ACC112 (cell line): ENCODE data around the gene MAP2K6.

Experiments used
- H2AFZ ChIP-seq: fragments of 200-600 bp; sonication (generic); one replicate; pipeline ENCODE4 v1.6.0; 2017; ENCODE audit warnings: antibody characterized with exemption, low read length; ENCODE audit not compliant: unreplicated experiment
- H3K27ac ChIP-seq: fragments of 200-600 bp; sonication (generic); 2 replicates; pipeline ENCODE4 v1.5.1; 2014; ENCODE audit warnings: low read depth, mild to moderate bottlenecking, antibody characterized with exemption, low read length, moderate library complexity
- H3K27me3 ChIP-seq: fragments of 200-600 bp; sonication (generic); 2 replicates; pipeline ENCODE4 v1.6.1; 2014; ENCODE audit warnings: mild to moderate bottlenecking, antibody characterized with exemption, low read length, moderate library complexity, mixed read lengths; ENCODE audit not compliant: insufficient read depth
- H3K36me3 ChIP-seq: fragments of 200-600 bp; sonication (generic); 2 replicates; pipeline ENCODE4 v1.6.1; 2016; ENCODE audit warnings: mild to moderate bottlenecking, antibody characterized with exemption, low read length, moderate library complexity, mixed read lengths; ENCODE audit not compliant: insufficient read depth
- H3K4me1 ChIP-seq: fragments of 200-600 bp; sonication (generic); one replicate; pipeline ENCODE4 v1.6.1; 2016; ENCODE audit warnings: low read length, mixed read lengths; ENCODE audit not compliant: insufficient read depth, unreplicated experiment, control insufficient read depth
- H3K4me3 ChIP-seq: fragments of 200-600 bp; sonication (generic); 2 replicates; pipeline ENCODE4 v1.5.1; 2014; ENCODE audit warnings: mild to moderate bottlenecking, low read depth, low read length
- H3K79me2 ChIP-seq: fragments of 200-600 bp; sonication (generic); one replicate; pipeline ENCODE4 v1.6.0; 2016; ENCODE audit warnings: low read length; ENCODE audit not compliant: control insufficient read depth, unreplicated experiment, insufficient read depth

MAP2K6 gene

GRCh38 chr17:69577098-69577497 is 162.6 kb downstream of the MAP2K6 start:
- Histone ChIP-seq H3K79me2 (no peaks in the 10 kb centered on the region), H3K4me3 (no peak overlapping the region), H2AFZ (no peak overlapping the region), H3K27me3 (no peaks in the 10 kb centered on the region), H3K4me1 (peaks cover 23% of the 10 kb centered on the region), H3K36me3 (no peaks in the 10 kb centered on the region), H3K27ac (no peak overlapping the region)

GRCh38 chr17:69578385-69578936 is 164.0 kb downstream of the MAP2K6 start:
- H2AFZ ChIP-seq = no peak overlapping the region
- H3K4me1 ChIP-seq = peaks cover 23% of the 10 kb centered on the region
- no peaks in the 10 kb centered on the region for H3K27me3 ChIP-seq
- H3K79me2 ChIP-seq = no peaks in the 10 kb centered on the region
- no peaks in the 10 kb centered on the region for H3K36me3 ChIP-seq
- no peak overlapping the region for H3K27ac ChIP-seq
- no peak overlapping the region for H3K4me3 ChIP-seq

- no peaks in the 10 kb centered on the region for H3K27me3 ChIP-seq
- H3K27ac ChIP-seq = no peak overlapping the region
- H3K4me3 ChIP-seq = no peak overlapping the region
- no peak overlapping the region for H2AFZ ChIP-seq
- H3K4me1 ChIP-seq = peaks cover 9% of the 10 kb centered on the region
- H3K79me2 ChIP-seq = no peaks in the 10 kb centered on the region
- H3K36me3 ChIP-seq = no peaks in the 10 kb centered on the region
Observed at GRCh38 chr17:69579961-69580677, 165.6 kb downstream of the MAP2K6 start.

- no peaks in the 10 kb centered on the region for H3K79me2 ChIP-seq
- H3K4me3 ChIP-seq = no peak overlapping the region
Observed at GRCh38 chr17:69581061-69581961, 166.8 kb downstream of the MAP2K6 start.

GRCh38 chr17:69588316-69588715 is 173.8 kb downstream of the MAP2K6 start:
- Histone ChIP-seq H3K79me2 (no peaks in the 10 kb centered on the region), H3K4me3 (no peak overlapping the region), H3K27me3 (no peaks in the 10 kb centered on the region), H2AFZ (no peak overlapping the region), H3K36me3 (no peaks in the 10 kb centered on the region), H3K4me1 (peaks cover 3% of the 10 kb centered on the region), H3K27ac (no peak overlapping the region)

More at GRCh38 chr17:69581061-69581961, 166.8 kb downstream of the MAP2K6 start:
- H3K36me3 ChIP-seq = no peaks in the 10 kb centered on the region
- H2AFZ ChIP-seq = no peak overlapping the region
- H3K4me1 ChIP-seq = no peaks in the 10 kb centered on the region
- H3K27ac ChIP-seq = no peak overlapping the region
- no peaks in the 10 kb centered on the region for H3K27me3 ChIP-seq

- no peaks in the 10 kb centered on the region for H3K27me3 ChIP-seq
- H3K4me1 ChIP-seq = peaks cover 9% of the 10 kb centered on the region
- H3K4me3 ChIP-seq = no peak overlapping the region
- H3K79me2 ChIP-seq = no peaks in the 10 kb centered on the region
- no peak overlapping the region for H2AFZ ChIP-seq
- no peak overlapping the region for H3K27ac ChIP-seq
- no peaks in the 10 kb centered on the region for H3K36me3 ChIP-seq
Observed at GRCh38 chr17:69588827-69589239, 174.3 kb downstream of the MAP2K6 start.

- Histone ChIP-seq H3K27ac (no peak overlapping the region), H3K4me1 (peaks cover 10% of the 10 kb centered on the region), H2AFZ (no peak overlapping the region), H3K27me3 (no peaks in the 10 kb centered on the region), H3K36me3 (no peaks in the 10 kb centered on the region), H3K4me3 (no peak overlapping the region), H3K79me2 (no peaks in the 10 kb centered on the region)
Observed at GRCh38 chr17:69590671-69591070, 176.2 kb downstream of the MAP2K6 start.

GRCh38 chr17:69592692-69593350 is 178.3 kb downstream of the MAP2K6 start:
- Histone ChIP-seq H3K27ac (peak overlapping the region; percentile 60), H2AFZ (no peak overlapping the region), H3K4me3 (no peak overlapping the region), H3K4me1 (peaks cover 12% of the 10 kb centered on the region), H3K79me2 (no peaks in the 10 kb centered on the region), H3K36me3 (no peaks in the 10 kb centered on the region), H3K27me3 (no peaks in the 10 kb centered on the region)

- Histone ChIP-seq H3K4me1 (peaks cover 17% of the 10 kb centered on the region), H3K27ac (peak overlapping the region; percentile 60), H3K79me2 (no peaks in the 10 kb centered on the region), H3K4me3 (no peak overlapping the region), H2AFZ (no peak overlapping the region), H3K27me3 (no peaks in the 10 kb centered on the region), H3K36me3 (no peaks in the 10 kb centered on the region)
Observed at GRCh38 chr17:69593351-69593715, 178.8 kb downstream of the MAP2K6 start.

- H3K79me2 ChIP-seq = no peaks in the 10 kb centered on the region
- H3K27ac ChIP-seq = peak overlapping the region; percentile 60
- H3K4me3 ChIP-seq = no peak overlapping the region
- no peaks in the 10 kb centered on the region for H3K27me3 ChIP-seq
- H3K36me3 ChIP-seq = no peaks in the 10 kb centered on the region
- no peak overlapping the region for H2AFZ ChIP-seq
- peaks cover 21% of the 10 kb centered on the region for H3K4me1 ChIP-seq
Observed at GRCh38 chr17:69593716-69594115, 179.2 kb downstream of the MAP2K6 start.
